ENCODE measurements around the gene HSD17B7.
"Not testable (repeated sequence)": the region's sequence is repeated elsewhere in the genome, so short reads cannot be mapped to it uniquely, and the experiment has no call there.

The HSD17B7 gene

GRCh38 chr1:162812357-162812756, 21.9 kb downstream of the HSD17B7 start:
- H3K27ac ChIP-seq (ENCODE audit: low read length); H3K9me3 ChIP-seq (ENCODE audit: control insufficient read depth, insufficient read depth, low read length); DNase-seq (ENCODE audit: low read depth, low spot score); H3K36me3 ChIP-seq (ENCODE audit: control insufficient read depth, insufficient read depth, low read length); H3K27me3 ChIP-seq (ENCODE audit: control insufficient read depth, insufficient read depth, low read length); H3K4me3 ChIP-seq (ENCODE audit: low read length); H3K4me1 ChIP-seq (ENCODE audit: control insufficient read depth, insufficient read depth, low read length): not testable (repeated sequence)
- no CpG with 5 or more reads among the region's 2 CpGs for WGBS (ENCODE audit: insufficient coverage, insufficient read length)

GRCh38 chr1:162818136-162818535, 27.6 kb downstream of the HSD17B7 start:
- H3K36me3 ChIP-seq (ENCODE audit: control insufficient read depth, insufficient read depth, low read length); H3K4me3 ChIP-seq (ENCODE audit: low read length); H3K4me1 ChIP-seq (ENCODE audit: control insufficient read depth, insufficient read depth, low read length); H3K27ac ChIP-seq (ENCODE audit: low read length); H3K9me3 ChIP-seq (ENCODE audit: control insufficient read depth, insufficient read depth, low read length); H3K27me3 ChIP-seq (ENCODE audit: control insufficient read depth, insufficient read depth, low read length); DNase-seq (ENCODE audit: low read depth, low spot score): not testable (repeated sequence)
- no CpG with 5 or more reads among the region's 2 CpGs for WGBS (ENCODE audit: insufficient coverage, insufficient read length)

DNA sequence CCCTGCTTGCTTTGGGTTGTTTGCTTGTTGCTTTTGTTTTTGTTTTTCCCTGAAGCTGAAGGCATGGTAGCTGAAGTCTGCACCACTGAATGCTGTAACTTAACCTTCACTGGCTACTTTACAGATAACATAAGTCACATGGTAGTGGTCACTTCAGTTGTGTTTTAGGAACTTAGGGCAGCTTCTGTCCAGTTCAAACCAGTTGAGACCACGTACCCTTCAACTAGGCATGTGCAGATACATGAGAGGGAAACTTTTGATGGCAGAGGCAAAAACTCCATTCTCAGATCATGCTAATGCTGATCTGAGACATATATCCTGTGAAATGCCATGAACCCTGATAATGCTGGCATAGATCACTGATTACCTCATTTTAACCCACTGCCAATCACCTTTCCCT, 28.2 kb downstream of the HSD17B7 start:
- not testable (repeated sequence) for DNase-seq (ENCODE audit: low read depth, low spot score)
- no CpG with 5 or more reads among the region's 1 CpG for WGBS (ENCODE audit: insufficient coverage, insufficient read length)

GRCh38 chr1:162822391-162823200, 32.1 kb downstream of the HSD17B7 start:
- Histone ChIP-seq H3K36me3 (ENCODE audit: control insufficient read depth, insufficient read depth, low read length) (no peaks in the 10 kb centered on the region), H3K27me3 (ENCODE audit: control insufficient read depth, insufficient read depth, low read length) (no peaks in the 10 kb centered on the region), H3K4me1 (ENCODE audit: control insufficient read depth, insufficient read depth, low read length) (peaks cover 2% of the 10 kb centered on the region; the same call in 1 of the 2 replicates), H3K9me3 (ENCODE audit: control insufficient read depth, insufficient read depth, low read length) (no peaks in the 10 kb centered on the region), H3K4me3 (ENCODE audit: low read length) (peak overlapping the region; percentile 84), H3K27ac (ENCODE audit: low read length) (no peak overlapping the region)
- DNase-seq (ENCODE audit: low read depth, low spot score), result peak; percentile 54
- no CpG with 5 or more reads among the region's 44 CpGs for WGBS (ENCODE audit: insufficient coverage, insufficient read length)

More for the DNA sequence above, 28.2 kb downstream of the HSD17B7 start:
- H3K9me3 ChIP-seq (ENCODE audit: control insufficient read depth, insufficient read depth, low read length); H3K4me3 ChIP-seq (ENCODE audit: low read length); H3K4me1 ChIP-seq (ENCODE audit: control insufficient read depth, insufficient read depth, low read length); H3K27ac ChIP-seq (ENCODE audit: low read length); H3K27me3 ChIP-seq (ENCODE audit: control insufficient read depth, insufficient read depth, low read length); H3K36me3 ChIP-seq (ENCODE audit: control insufficient read depth, insufficient read depth, low read length): not testable (repeated sequence)

- no peaks in the 10 kb centered on the region for H3K9me3 ChIP-seq (ENCODE audit: control insufficient read depth, insufficient read depth, low read length)
- H3K4me3 ChIP-seq (ENCODE audit: low read length), result no peak overlapping the region
- no peaks in the 10 kb centered on the region for H3K27me3 ChIP-seq (ENCODE audit: control insufficient read depth, insufficient read depth, low read length)
- H3K36me3 ChIP-seq (ENCODE audit: control insufficient read depth, insufficient read depth, low read length), result no peaks in the 10 kb centered on the region
- H3K27ac ChIP-seq (ENCODE audit: low read length), result no peak overlapping the region
- peaks cover 2% of the 10 kb centered on the region; the same call in 1 of the 2 replicates for H3K4me1 ChIP-seq (ENCODE audit: control insufficient read depth, insufficient read depth, low read length)
- no peak for DNase-seq (ENCODE audit: low read depth, low spot score)
- WGBS (ENCODE audit: insufficient coverage, insufficient read length), result no CpG with 5 or more reads among the region's 3 CpGs
These were observed 32.7 kb downstream of the HSD17B7 start for GRCh38 chr1:162823231-162823630.

DNA sequence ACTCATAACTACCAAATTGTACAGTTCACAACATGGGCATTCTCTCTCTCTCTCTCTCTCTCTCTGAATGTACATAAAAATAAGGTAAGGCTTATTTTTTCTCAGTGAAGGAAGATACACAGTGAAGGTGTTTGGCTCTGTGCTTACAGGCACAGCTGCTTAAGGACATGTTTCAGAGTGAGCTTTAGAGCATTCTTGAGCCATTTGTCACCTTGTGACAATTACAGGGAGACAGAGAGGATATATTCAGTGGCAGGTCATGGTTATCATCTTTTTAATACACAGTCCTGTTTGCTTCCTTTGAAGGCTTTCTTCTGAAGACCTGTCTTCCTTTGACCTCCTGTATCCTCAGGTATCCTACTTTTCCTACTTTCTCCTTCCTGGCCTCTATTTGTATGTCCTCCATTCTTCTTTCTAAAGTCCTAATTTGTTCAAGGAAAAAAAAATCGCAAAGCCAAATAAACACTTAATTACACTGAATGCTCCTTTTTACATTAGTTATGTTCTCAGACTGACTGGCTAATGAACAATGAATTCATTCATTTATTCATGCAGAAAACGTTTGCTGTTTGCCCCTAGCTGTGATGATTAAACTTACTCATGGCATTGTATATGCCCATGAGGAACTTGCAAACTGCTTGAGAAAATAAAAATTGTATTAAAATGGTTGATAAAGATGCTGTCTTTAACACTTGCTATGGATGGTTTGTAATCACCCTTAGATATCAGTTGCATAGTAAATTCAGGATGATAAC, 33.4 kb downstream of the HSD17B7 start:
- Histone ChIP-seq H3K4me3 (ENCODE audit: low read length) (no peak overlapping the region), H3K36me3 (ENCODE audit: control insufficient read depth, insufficient read depth, low read length) (no peaks in the 10 kb centered on the region), H3K27me3 (ENCODE audit: control insufficient read depth, insufficient read depth, low read length) (no peaks in the 10 kb centered on the region), H3K9me3 (ENCODE audit: control insufficient read depth, insufficient read depth, low read length) (no peaks in the 10 kb centered on the region), H3K27ac (ENCODE audit: low read length) (no peak overlapping the region), H3K4me1 (ENCODE audit: control insufficient read depth, insufficient read depth, low read length) (peaks cover 2% of the 10 kb centered on the region; the same call in 1 of the 2 replicates)
- WGBS (ENCODE audit: insufficient coverage, insufficient read length), result no CpG with 5 or more reads among the region's 2 CpGs
- no peak for DNase-seq (ENCODE audit: low read depth, low spot score)

GRCh38 chr1:162829268-162829667, 38.8 kb downstream of the HSD17B7 start:
- H3K36me3 ChIP-seq (ENCODE audit: control insufficient read depth, insufficient read depth, low read length), result no peaks in the 10 kb centered on the region
- WGBS (ENCODE audit: insufficient coverage, insufficient read length), result no CpG with 5 or more reads among the region's 1 CpG
- DNase-seq (ENCODE audit: low read depth, low spot score), result no peak
- no peaks in the 10 kb centered on the region for H3K9me3 ChIP-seq (ENCODE audit: control insufficient read depth, insufficient read depth, low read length)
- no peaks in the 10 kb centered on the region for H3K4me1 ChIP-seq (ENCODE audit: control insufficient read depth, insufficient read depth, low read length)
- H3K4me3 ChIP-seq (ENCODE audit: low read length), result no peak overlapping the region
- no peaks in the 10 kb centered on the region for H3K27me3 ChIP-seq (ENCODE audit: control insufficient read depth, insufficient read depth, low read length)
- H3K27ac ChIP-seq (ENCODE audit: low read length), result no peak overlapping the region

DNA sequence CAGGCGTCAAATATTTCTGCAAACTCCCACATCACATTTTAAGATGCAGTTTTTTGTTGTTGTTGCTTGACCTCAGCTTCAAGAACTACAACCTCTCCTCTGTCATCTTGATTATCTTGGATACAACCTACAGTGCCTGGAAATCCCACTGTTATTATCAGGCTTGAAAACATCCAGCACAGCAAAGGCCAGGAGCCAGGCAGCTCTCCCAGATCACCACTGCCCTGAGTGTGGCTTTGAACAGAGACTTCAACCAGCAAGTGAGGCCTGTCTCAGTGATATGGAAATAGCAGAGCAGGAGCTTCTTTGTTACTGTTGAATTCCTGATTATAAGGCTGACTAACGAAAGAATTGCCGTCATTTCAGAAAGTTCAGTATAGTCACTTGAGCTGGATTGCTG, 42.0 kb downstream of the HSD17B7 start:
- H3K4me1 ChIP-seq (ENCODE audit: control insufficient read depth, insufficient read depth, low read length), result no peaks in the 10 kb centered on the region
- no peaks in the 10 kb centered on the region for H3K9me3 ChIP-seq (ENCODE audit: control insufficient read depth, insufficient read depth, low read length)
- no peak for DNase-seq (ENCODE audit: low read depth, low spot score)
- H3K27me3 ChIP-seq (ENCODE audit: control insufficient read depth, insufficient read depth, low read length), result no peaks in the 10 kb centered on the region
- H3K27ac ChIP-seq (ENCODE audit: low read length), result no peak overlapping the region
- H3K36me3 ChIP-seq (ENCODE audit: control insufficient read depth, insufficient read depth, low read length), result no peaks in the 10 kb centered on the region
- WGBS (ENCODE audit: insufficient coverage, insufficient read length), result no CpG with 5 or more reads among the region's 3 CpGs
- H3K4me3 ChIP-seq (ENCODE audit: low read length), result no peak overlapping the region

DNA sequence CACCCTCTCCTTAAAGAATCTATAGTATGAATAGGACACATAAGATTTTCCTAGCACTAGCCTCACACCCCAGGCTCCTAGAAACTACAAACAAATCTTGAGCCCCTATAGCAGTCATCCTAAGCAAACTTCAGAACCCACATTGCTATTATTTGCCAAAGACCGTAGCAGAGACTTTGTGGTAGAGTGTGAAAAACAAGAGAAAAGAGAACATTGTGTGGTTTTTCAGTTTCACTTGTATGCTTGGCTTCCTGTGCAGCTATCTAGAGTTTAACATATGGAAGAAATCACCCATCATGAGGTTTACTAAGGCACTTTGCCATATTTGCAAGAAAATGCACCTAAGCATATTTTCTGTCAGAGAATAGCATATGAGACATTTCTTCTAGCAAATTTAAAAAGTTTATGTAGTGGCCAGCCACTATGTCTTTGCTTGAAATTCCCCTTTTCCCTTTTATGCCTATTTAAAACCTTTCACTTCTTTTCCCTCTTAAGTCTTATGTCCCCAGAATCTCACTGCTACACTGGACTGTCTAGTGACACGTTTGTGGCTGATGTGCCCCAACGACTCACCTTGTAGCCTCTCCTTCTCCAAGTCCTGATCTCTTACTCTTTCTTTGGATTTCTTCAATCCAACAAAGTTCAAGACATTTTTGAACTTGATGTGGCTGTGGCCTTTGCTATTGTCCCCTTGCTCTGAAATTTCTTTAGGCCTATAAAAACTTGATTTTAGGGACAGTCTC, 44.8 kb downstream of the HSD17B7 start:
- no peaks in the 10 kb centered on the region for H3K4me1 ChIP-seq (ENCODE audit: control insufficient read depth, insufficient read depth, low read length)
- WGBS (ENCODE audit: insufficient coverage, insufficient read length), result no CpG with 5 or more reads among the region's 3 CpGs
- no peak overlapping the region for H3K4me3 ChIP-seq (ENCODE audit: low read length)
- no peak overlapping the region for H3K27ac ChIP-seq (ENCODE audit: low read length)
- H3K9me3 ChIP-seq (ENCODE audit: control insufficient read depth, insufficient read depth, low read length), result no peaks in the 10 kb centered on the region
- no peaks in the 10 kb centered on the region for H3K27me3 ChIP-seq (ENCODE audit: control insufficient read depth, insufficient read depth, low read length)
- no peaks in the 10 kb centered on the region for H3K36me3 ChIP-seq (ENCODE audit: control insufficient read depth, insufficient read depth, low read length)
- no peak for DNase-seq (ENCODE audit: low read depth, low spot score)

- Histone ChIP-seq H3K4me1 (ENCODE audit: control insufficient read depth, insufficient read depth, low read length) (no peaks in the 10 kb centered on the region), H3K27ac (ENCODE audit: low read length) (no peak overlapping the region), H3K27me3 (ENCODE audit: control insufficient read depth, insufficient read depth, low read length) (no peaks in the 10 kb centered on the region), H3K4me3 (ENCODE audit: low read length) (no peak overlapping the region), H3K36me3 (ENCODE audit: control insufficient read depth, insufficient read depth, low read length) (no peaks in the 10 kb centered on the region), H3K9me3 (ENCODE audit: control insufficient read depth, insufficient read depth, low read length) (no peaks in the 10 kb centered on the region)
- DNase-seq (ENCODE audit: low read depth, low spot score), result no peak
- WGBS (ENCODE audit: insufficient coverage, insufficient read length), result no CpG with 5 or more reads among the region's 4 CpGs
These were observed 48.4 kb downstream of the HSD17B7 start for GRCh38 chr1:162838863-162839262.
